Measurements from ENCODE around the gene PDLIM4.

PDLIM4 gene

GRCh38 chr5:132254321-132254977 is 3.0 kb upstream of the PDLIM4 start:
- DNase-seq = no peak

- DNase-seq = no peak
These were observed 1.3 kb upstream of the PDLIM4 start for GRCh38 chr5:132256086-132256782.

GRCh38 chr5:132256783-132257130 is 739 bp upstream of the PDLIM4 start:
- no peak for DNase-seq

- no peak for DNase-seq
These were observed 889 bp downstream of the PDLIM4 start for GRCh38 chr5:132258102-132259068.

- DNase-seq = no peak
These were observed 1.8 kb downstream of the PDLIM4 start for GRCh38 chr5:132259069-132259851.

GRCh38 chr5:132260051-132260450 is 2.6 kb downstream of the PDLIM4 start:
- DNase-seq = no peak

- no peak for DNase-seq
These were observed 3.4 kb downstream of the PDLIM4 start for GRCh38 chr5:132260714-132261551.

- DNase-seq = no peak
These were observed 4.7 kb downstream of the PDLIM4 start for GRCh38 chr5:132261881-132262845.

- DNase-seq = no peak
These were observed 5.5 kb downstream of the PDLIM4 start for GRCh38 chr5:132262882-132263547.

- DNase-seq = no peak
These were observed 6.2 kb downstream of the PDLIM4 start for GRCh38 chr5:132263548-132264261.

- DNase-seq = no peak
These were observed 7.2 kb downstream of the PDLIM4 start for GRCh38 chr5:132264546-132265335.

- no peak for DNase-seq
These were observed 8.0 kb downstream of the PDLIM4 start for GRCh38 chr5:132265336-132266030.

GRCh38 chr5:132266031-132266835 is 8.7 kb downstream of the PDLIM4 start:
- DNase-seq = no peak

- DNase-seq = no peak
These were observed 9.3 kb downstream of the PDLIM4 start for GRCh38 chr5:132266836-132267160.

GRCh38 chr5:132267166-132267739 is 9.8 kb downstream of the PDLIM4 start:
- DNase-seq = no peak

GRCh38 chr5:132267931-132268768 is 10.7 kb downstream of the PDLIM4 start:
- DNase-seq = no peak

Data from activated gamma-delta T cell (primary cell).